Neutrophil (primary cell): ENCODE measurements around the gene AMD1.
A peak's percentile ranks its signal among the peaks of the same experiment; 100 is the strongest.

Experiments used
- H3K27ac ChIP-seq: fragments of 200-600 bp; sonication (generic); 2 replicates; pipeline ENCODE4 v1.5.1; 2016; ENCODE audit warnings: mild to moderate bottlenecking, moderate library complexity
- H3K27me3 ChIP-seq: fragments of 200-600 bp; sonication (generic); 2 replicates; pipeline ENCODE4 v1.6.0; 2016; ENCODE audit warnings: mild to moderate bottlenecking
- H3K36me3 ChIP-seq: fragments of 200-600 bp; sonication (generic); 2 replicates; pipeline ENCODE4 v1.5.1; 2017
- H3K4me1 ChIP-seq, 2 experiments: fragments of 200-600 bp in 1 of 2; sonication (generic) in 1 of 2; 1 replicate in 1 of 2; 2 replicates in 1 of 2; pipeline versions ENCODE4 v1.5.1 to v1.6.1; 2013 to 2016; ENCODE audit warnings: low read depth in 1 of 2, low read length in 1 of 2, mild to moderate bottlenecking in 1 of 2, moderate library complexity in 1 of 2; ENCODE audit not compliant: control insufficient read depth in 1 of 2, insufficient read depth in 1 of 2
- H3K4me3 ChIP-seq, 2 experiments: fragments of 200-600 bp in 1 of 2; sonication (generic) in 1 of 2; 1 replicate in 1 of 2; 2 replicates in 1 of 2; pipeline ENCODE4 v1.5.1; 2013 to 2016; ENCODE audit warnings: low read depth in 1 of 2, low read length in 1 of 2, mild to moderate bottlenecking in 1 of 2, moderate library complexity in 1 of 2
- H3K9me3 ChIP-seq: fragments of 200-600 bp; sonication (generic); 2 replicates; pipeline ENCODE4 v1.5.1; 2016
- CTCF ChIP-seq: fragments of 200-600 bp; sonication (generic); IDR thresholded peaks from 2 replicates; pipeline ENCODE4 v1.5.1; 2016; ENCODE audit warnings: antibody characterized with exemption

The AMD1 gene

GRCh38 chr6:110875548-110876169, 1.1 kb downstream of the AMD1 start:
- peak overlapping the region; percentile 85 for H3K27ac ChIP-seq
- no peaks in the 10 kb centered on the region for H3K36me3 ChIP-seq
- peak; percentile 10 for TF ChIP-seq CTCF
- H3K27me3 ChIP-seq = no peaks in the 10 kb centered on the region
- H3K9me3 ChIP-seq = no peaks in the 10 kb centered on the region
- peak overlapping the region; percentile 93 to 95 for H3K4me3 ChIP-seq
- H3K4me1 ChIP-seq = peaks cover 57 to 60% of the 10 kb centered on the region in 2 experiments

DNA sequence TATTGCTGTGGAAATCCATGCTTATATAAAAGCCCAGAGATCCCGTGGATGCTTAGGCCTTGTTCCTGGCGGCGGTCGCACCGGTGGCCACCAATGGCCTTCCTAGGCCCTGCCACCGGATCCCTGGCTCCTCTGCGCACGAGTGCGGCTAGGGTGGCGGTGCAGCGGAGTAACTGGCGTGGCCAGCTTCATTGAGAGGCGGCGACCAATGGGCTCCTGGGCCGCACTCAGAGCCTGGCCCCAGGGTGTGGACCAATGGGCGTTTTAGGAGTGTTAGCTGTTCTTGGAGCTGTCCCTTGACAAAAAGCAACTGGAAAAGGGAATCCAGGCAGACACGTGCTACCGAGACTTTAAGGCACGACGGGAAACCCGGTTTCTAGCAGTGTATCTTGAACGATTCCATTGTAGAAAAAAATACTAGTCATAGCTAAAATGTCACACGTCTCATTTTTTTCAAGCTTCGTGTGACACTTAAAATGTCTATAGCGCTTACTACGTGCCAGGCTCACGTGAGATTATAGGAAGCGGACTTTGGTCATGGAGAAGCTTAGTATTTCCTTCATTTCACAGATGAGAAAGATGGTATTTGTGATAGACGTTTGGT, 1.7 kb downstream of the AMD1 start:
- no peaks in the 10 kb centered on the region for H3K9me3 ChIP-seq
- no peaks in the 10 kb centered on the region for H3K27me3 ChIP-seq
- H3K4me1 ChIP-seq = peaks cover 63 to 66% of the 10 kb centered on the region in 2 experiments
- H3K27ac ChIP-seq = peak overlapping the region; percentile 85
- no peaks in the 10 kb centered on the region for H3K36me3 ChIP-seq
- TF ChIP-seq CTCF = no peak
- peak overlapping the region; percentile 93 to 95 for H3K4me3 ChIP-seq

- H3K4me3 ChIP-seq = peak overlapping the region; percentile 93 to 95
- no peak for TF ChIP-seq CTCF
- no peaks in the 10 kb centered on the region for H3K36me3 ChIP-seq
- H3K4me1 ChIP-seq = peaks cover 71 to 72% of the 10 kb centered on the region in 2 experiments
- H3K27ac ChIP-seq = peak overlapping the region; percentile 85
- no peaks in the 10 kb centered on the region for H3K9me3 ChIP-seq
- H3K27me3 ChIP-seq = no peaks in the 10 kb centered on the region
Observed at GRCh38 chr6:110876806-110877564, 2.4 kb downstream of the AMD1 start.

- H3K9me3 ChIP-seq = no peaks in the 10 kb centered on the region
- H3K4me1 ChIP-seq = peaks cover 76 to 78% of the 10 kb centered on the region in 2 experiments
- no peaks in the 10 kb centered on the region for H3K36me3 ChIP-seq
- no peaks in the 10 kb centered on the region for H3K27me3 ChIP-seq
- peak overlapping the region; percentile 93 to 95 for H3K4me3 ChIP-seq
- peak overlapping the region; percentile 85 for H3K27ac ChIP-seq
- no peak for TF ChIP-seq CTCF
Observed at GRCh38 chr6:110877569-110877968, 3.0 kb downstream of the AMD1 start.

- H3K4me3 ChIP-seq = peak overlapping the region; percentile 45 to 93
- peaks cover 76 to 81% of the 10 kb centered on the region in 2 experiments for H3K4me1 ChIP-seq
- no peaks in the 10 kb centered on the region for H3K27me3 ChIP-seq
- H3K9me3 ChIP-seq = no peaks in the 10 kb centered on the region
- TF ChIP-seq CTCF = peak; percentile 41
- H3K27ac ChIP-seq = peak overlapping the region; percentile 85
- H3K36me3 ChIP-seq = no peaks in the 10 kb centered on the region
Observed at GRCh38 chr6:110878751-110879522, 4.4 kb downstream of the AMD1 start.
